HG03066 (cell line): ENCODE data around the gene LSM12.
"Not testable (repeated sequence)": the region's sequence is repeated elsewhere in the genome, so short reads cannot be mapped to it uniquely, and the experiment has no call there.

Source experiments
- ATAC-seq: cut with Tn5 transposase; IDR thresholded peaks from one replicate; pipeline ENCODE4 v1.9.1; 2021; ENCODE audit warnings: low read depth; ENCODE audit not compliant: unreplicated experiment

Gene LSM12

DNA sequence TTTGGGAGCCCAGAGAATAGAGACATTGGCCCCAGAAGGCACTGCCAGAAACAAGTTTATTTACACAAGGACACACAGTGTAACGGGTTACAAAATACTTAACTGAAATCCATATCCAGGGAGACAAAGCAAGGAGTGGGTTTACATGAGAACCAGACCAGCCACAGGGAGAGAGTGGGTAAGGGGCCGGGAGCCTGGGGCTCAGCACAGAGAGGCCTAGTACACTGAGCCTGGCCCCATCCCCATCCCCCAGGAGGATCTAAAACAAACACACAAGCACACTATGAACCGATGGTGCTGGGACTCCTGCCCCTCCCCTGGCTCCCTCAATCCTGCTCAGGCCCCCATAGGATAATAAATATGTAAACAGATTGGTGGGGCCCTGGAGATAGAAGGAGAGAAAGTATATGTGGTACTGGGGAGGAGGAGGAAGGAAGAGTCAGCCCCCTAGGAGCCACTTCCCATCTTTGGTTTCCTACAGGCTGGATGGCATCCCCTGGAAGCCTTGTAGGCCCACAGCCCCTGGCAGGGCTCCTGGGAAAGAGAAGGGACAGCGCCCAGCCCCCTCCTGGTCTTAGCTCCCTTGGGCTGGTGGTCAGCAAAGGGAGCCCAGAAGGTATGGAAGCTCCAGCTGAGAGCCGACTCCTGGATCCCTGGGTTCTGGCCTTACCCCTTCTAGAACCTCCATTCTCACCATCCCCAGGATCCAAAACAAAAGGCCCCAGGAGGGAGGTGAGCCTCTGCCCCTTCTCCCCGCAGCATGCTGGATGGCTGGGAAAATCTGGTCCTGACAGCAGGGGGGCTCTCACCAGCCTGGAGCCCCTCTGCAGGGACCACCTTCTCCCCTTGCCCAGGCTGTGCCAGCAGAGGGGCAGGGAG is 10.5 kb upstream of the LSM12 start:
- no peak for ATAC-seq

DNA sequence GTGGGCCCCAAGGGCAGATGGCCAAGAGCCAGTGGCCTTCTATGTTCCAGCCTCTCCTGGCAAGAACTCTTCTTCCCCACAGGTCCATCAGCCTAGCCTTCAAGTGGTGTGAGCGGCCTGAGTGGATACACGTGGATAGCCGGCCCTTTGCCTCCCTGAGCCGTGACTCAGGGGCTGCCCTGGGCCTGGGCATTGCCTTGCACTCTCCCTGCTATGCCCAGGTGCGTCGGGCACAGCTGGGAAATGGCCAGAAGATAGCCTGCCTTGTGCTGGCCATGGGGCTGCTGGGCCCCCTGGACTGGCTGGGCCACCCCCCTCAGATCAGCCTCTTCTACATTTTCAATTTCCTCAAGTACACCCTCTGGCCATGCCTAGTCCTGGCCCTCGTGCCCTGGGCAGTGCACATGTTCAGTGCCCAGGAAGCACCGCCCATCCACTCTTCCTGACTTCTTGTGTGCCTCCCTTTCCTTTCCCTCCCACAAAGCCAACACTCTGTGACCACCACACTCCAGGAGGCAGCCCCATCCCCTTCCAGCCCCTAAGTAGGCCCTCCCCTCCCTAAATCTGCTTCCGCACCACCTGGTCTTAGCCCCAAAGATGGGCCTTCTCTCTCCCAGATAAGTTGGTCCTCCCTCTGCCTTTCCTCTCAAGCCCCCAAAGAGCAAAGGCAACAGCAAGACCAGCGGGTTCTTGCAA is 9.3 kb upstream of the LSM12 start:
- ATAC-seq, result no peak

DNA sequence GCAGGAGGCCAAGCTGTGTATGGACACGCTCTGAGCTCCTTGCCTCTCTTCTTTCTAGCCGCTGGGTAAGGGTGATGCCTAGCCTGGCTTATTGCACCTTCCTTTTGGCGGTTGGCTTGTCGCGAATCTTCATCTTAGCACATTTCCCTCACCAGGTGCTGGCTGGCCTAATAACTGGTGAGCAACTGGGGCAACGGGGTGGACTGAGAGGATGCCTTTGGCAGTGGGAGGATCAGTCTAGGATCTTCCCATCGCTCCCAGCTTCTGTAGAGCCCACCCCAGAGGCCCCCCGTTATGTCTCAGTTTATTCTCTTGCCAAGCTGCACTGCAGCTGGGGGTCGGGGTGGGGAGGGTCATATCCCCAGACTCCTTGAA is 8.4 kb upstream of the LSM12 start:
- no peak for ATAC-seq

DNA sequence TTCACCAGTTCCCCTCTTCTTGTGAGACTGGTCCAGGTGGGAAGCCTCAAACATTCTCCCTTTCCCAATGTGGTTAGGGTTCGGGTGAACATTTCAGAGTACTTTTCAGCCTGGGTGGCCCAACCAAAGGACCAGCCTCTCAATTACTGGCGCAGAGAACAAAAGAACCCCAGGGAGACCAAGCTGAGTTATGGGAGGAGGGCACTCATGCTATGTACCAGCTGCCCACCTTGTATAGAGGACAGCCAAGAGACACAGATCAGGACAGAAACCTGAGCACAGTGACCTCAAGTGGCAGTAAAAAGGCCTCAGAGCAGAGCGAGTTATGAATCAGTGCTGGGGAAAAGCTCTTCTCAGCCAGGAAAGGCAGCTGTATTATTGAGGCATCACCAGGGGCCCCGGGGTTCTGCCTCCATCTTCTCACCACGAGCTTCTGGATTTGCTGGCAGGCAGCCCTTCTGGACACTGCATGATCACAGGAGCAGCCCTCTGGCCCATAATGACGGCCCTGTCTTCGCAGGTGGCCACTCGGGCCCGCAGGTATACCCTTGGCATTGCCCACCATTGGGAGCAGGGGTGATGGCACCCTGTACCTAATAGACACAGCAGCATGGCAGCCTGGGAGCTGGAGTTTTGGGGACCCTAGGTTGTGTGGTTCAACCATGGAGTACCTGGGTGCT is 7.9 kb upstream of the LSM12 start:
- ATAC-seq, result no peak

DNA sequence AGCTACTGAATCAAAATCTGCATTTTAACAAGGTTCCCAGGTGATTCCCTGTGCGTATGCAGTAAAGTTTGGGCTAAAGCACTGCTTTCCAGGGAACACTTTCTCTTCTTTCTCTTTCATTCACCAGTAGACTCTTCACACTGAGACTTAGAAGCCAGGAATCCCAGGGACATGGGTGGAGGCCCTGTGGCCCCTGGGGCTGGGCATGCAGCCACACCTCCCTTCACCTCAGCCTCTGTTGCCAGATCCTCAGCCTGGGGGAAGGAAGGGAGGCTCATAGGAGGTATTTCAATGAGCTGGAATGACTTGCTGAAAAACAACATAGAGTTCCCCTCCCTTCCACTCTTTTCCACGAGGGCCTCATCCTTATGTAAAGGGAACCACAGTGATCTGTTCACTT is 5.3 kb upstream of the LSM12 start:
- ATAC-seq, result no peak

DNA sequence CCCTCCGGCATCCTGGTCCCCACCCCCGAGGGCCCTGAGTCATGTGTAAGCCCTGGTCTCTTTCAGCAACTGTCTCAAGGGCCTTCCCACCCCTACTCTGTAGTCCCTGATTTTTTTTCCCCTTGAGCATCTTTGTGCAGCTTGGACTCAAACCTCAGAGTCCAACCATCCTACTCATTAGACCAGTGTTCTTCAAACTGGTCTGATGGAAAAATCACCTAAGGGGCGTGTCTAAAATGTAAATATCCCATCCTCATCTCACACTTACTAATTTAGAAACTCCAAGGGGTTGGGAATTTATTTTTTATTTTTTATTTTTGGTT is 4.7 kb upstream of the LSM12 start:
- ATAC-seq, result no peak

DNA sequence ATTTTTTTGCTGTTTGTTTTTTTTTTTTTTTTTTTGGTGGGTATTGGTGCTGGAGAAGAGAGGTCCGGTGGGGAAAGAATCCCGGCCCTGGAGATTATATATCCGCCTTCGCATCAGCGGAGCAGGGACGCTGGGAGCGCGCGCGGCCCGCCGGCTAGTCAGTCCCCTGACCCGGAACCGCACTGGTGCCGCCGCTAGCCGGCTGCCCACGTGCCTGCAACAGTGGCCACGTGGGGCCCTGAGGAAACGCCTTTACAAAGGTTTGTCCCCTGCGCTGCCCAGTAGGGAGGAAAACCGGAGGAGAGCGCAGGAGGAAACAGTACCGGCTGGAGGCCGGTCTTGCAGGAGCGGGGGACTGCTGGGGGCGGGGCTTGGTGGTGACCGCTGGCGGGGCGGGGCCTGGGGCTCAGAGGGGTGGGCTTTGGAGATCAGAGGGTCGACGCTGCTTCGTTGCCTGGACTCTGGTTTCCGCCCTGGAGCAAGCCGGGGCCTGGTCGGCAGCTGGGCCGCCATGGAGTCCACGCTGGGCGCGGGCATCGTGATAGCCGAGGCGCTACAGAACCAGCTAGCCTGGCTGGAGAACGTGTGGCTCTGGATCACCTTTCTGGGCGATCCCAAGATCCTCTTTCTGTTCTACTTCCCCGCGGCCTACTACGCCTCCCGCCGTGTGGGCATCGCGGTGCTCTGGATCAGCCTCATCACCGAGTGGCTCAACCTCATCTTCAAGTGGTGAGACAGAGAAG is 4.2 kb upstream of the LSM12 start, which contains the start of gene G6PC3:
G6PC3 (plus strand) TSS at position 281 of the 743 bp plus-strand sequence; CDS start at position 512, 231 bp downstream.
- ATAC-seq, result peak; percentile 71

DNA sequence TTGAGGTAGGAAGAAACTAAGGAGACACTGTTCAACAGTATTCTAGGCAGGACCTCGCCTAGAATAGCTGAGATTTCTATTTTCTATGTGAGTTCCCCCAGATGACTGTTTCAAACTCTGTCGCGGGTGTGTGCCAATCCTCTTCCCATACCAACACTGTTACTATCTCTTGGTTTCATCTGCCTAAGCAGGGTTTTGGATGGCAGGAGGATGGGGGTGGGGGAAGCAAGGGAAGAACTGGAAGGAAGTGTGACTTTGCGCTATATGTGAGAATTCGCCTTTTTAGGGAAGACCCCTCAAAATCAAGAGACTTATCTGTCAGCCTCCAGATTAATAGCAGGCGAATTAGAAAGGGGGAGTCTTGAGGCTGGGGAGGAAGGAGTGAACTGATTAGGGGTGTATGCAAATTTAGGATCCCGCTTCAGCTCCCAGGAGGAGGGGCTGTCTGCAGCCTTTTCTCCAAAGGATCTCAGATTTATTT is 3.5 kb upstream of the LSM12 start:
- ATAC-seq, result peak; percentile 15

DNA sequence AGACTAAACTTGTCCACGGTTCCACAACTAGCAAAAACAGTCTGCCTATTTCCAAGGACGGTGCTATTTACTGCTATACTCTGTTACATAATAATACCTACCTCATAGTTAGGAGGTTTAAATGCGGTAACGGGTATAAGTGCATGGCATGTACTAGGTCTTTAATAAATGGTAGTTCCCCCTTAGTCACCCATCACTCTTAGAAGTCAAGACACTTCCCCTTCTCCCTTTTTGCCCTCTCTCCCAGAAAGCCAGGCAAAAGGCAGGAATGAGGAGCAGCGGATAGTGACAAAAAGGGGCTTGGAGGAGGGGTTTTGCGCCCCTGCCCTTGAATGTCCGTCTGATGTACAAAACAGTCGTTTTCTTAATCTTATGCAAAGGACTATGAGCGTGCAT is 1.1 kb upstream of the LSM12 start:
- ATAC-seq, result no peak

DNA sequence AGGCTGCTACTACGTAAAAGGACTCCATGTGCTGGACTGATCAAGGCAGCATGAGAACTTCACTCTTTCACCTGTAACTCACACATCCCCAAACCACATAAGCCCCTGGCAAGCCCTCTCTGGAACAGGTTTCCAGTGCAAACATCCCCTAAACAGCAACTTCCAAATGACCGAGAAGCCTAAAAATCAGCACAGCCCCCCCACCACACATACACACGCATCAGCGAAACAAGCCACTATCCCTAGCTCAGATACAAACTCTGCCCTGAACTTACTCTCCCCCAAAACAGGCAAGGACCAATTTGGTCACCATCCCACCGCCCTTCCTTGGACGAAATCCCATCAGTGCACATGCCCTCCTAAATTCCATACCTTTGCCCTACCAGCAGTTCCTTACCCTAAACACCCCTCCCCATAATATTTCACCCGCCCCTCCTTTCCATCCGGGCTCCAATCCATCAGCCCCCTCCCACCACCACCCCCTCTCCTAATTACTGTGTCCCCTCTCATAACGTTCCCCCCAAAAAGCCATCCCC is 735 bp downstream of the LSM12 start:
- ATAC-seq, result no peak

DNA sequence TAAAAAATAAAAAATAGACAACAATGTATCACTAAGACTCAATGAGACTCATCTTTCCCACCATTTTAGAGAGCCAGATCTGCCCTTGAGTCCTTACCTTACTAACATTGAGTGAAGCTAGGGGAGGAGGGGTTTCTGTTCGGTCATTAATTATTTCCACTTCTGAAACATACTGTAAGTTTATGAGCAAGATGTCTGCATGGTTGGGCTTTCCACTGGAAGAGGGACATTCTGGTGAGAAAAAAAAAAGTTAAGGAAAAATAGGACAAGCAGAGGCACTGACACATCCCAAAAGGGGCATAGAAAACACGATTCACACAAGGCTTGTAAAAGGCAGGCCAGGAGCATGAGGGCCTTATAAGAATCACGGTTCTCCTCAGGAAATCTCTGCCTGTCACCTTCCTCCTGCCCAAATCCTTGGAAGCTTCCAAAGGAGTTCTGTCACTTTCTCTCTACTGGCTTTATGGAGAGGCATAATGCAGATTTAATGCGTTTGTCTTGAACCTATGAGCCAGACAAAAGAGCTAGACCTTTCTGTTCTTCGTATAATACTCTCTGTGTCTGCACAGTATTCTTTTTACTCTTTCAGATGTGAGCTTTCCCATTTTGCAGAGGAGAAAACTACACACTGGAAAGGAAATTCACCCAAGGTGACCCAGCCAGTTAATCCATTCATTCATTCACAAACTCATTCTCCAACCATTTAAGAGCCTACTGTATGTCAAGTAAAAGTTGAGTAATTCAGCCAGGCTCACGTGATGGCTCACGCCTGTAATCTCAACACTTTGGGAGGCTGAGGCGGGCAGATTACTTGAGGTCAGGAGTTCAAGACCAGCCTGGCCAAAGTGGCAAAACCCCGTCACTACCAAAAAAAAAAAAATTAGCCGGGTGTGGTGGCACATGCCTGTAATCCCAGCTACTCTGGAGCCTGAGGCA is 2.5 kb downstream of the LSM12 start:
- ATAC-seq, result no peak

DNA sequence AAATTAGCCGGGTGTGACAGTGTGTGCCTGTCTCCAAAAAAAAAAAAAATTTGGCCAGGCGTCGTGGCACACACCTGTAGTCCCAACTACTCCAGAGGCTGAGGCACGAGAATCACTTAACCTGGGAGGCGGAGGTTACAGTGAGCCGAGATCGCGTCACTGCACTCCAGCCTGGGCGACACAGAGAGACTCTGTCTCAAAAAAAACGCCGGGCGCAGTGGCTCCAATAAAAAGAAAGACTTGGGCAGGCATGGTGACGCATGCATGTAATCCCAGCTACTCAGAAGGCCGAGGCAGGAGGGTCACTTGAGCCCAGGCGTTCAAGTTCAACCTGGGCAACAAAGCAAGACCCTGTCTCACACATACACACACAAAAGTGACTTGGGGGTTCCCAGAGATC is 3.6 kb downstream of the LSM12 start:
- ATAC-seq, result no peak

DNA sequence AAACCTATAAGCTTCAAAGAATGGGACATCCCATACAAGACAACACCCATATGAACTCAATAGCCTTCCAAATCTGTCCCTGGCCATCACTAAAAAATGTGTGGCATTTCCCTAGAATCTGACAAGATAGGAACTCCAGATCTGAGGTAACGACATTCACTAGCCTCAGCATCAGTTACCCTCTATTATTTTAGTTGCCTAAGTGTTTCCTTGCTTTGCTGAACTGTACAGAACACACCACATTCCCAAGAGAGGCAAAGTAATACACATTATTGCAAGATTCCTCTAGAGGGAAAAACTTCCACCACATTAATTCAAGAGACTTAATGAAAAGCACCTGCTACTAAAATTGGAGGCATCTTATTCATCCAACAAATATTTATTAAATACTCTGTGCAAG is 5.0 kb downstream of the LSM12 start:
- no peak for ATAC-seq

DNA sequence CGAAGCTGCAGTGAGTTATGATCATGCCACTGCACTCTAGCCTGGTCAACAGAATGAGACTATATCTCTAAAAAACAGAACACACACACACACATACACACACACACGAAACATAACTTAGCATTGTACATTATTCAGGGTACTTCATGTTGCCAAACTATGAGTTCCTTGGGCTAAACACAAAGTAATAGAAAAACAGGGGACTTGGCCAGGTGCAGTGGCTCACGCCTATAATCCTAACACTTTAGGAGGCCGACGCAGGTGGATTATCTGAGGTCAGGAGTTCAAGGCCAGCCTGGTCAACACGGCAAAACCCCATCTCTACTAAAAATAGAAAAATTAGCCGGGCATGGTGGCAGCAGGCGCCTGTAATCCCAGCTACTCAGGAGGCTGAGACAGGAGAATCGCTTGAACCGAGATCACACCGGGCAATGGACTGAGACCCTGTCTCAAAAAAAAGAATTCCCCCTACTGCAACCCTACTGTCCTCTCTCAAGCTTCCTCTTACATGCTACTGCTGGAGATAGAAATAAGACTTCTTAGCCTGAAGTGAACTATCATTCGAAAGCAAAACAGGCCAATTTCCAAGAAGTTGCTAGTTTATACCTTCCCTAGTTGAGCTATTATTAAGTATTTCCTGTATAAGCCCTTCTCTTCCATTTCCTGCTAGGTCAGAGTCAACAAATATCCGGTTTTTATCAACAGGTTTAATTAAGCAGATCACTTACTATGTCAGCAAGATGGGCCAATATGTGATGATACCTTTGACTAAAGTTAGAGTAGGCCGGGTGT is 7.2 kb downstream of the LSM12 start:
- ATAC-seq, result no peak

DNA sequence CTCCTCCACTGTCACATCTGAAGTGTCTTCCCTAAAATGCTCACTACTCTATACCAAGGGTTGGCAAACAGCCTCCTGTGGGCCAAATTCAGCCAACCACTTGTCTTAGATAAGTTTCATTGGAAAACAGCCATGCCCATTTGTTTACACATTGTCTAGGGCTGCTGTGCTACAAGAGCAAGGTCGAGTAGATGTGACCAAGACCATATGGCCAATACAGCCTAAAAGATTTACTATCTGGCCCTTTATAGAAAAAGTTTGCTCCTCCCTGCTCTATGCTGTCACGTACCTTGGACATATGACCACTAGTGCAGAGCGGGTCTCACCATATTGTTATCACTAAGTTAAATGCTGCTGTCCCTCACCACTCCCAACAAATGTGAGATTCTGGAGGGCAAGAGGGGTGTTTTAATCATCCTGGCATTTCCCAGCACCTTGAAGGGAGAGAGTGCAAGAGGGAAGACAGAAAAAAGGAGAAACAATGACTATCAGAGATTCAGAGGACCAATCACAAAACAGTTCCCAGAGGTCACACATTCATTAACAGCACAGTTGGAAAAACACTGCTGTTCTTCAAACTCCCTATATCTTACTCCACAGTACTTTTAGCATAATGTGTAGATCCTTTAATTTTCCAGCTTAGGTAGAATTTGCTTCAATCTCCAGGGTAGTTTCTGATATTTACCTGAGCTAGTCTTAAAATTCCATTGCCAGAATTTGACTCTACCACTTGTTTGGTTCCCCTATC is 13.2 kb downstream of the LSM12 start:
- ATAC-seq, result no peak

DNA sequence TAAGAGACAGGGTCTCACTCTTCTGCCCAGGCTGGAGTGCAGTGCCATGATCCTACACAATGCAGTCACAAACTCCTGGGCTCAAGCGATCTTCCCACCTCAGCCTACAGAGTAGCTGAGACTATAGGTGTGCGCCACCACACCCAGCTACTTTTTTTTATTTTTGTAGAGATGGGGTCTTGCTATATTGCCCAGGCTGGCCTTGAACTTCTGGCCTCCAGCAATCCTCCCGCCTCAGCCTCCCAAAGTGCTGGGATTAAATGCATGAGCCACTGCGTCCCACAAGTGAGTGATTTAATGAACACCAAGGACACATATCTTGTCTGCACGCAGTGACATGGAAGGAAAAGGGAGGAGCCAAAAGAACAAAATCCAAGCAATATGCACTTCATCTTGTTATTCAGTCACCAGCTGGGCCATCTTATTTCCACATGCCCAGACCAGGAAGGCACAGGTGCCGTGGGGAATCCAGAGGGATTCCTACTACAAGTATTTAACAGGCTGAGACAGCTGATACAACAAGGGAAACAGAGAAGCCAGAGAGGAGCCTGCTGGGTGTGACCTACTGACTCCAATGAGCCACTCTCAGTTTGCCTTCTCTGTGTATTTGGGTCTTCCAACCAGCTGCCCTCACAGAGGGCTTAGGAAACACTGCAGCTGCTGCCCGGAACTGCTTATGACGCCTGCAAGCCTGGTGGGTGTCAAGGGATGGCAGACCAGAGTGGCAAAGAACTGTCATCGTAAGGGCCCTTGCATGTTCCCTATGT is 17.0 kb downstream of the LSM12 start:
- ATAC-seq, result no peak

DNA sequence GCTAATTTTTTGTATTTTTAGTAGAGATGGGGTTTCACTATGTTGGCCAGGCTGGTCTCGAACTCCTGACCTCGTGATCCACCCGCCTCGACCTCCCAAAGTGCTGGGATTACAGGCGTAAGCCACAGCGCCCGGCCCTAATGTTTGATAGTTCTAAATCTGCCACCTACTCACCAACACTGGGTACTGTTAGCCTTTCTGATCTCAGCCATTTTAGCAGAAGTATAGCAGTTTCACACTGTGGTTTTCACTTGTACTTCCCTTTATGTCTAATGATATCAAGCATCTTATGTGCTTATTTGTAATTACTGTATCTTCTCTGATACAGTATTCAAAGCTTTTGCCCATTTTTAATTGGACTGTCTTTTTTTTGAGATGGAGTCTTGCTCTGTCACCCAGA is 19.6 kb downstream of the LSM12 start:
- ATAC-seq, result not testable (repeated sequence)
